ENCODE data around the gene SF3B6. TPM values are rescaled to one million over a fixed set of nuclear protein-coding genes. Genes with fewer than 3 reads are reported as not detected.

The SF3B6 gene
- total and polyA plus RNA-seq, 9 of the 15 experiments (the other 6 are each of a cell fraction or from before 2014, with no cell fraction given): 146 to 591 (median 295) TPM

- TF ChIP-seq ZHX1 (conservative IDR thresholded peaks at IDR 0.05; ENCODE audit: low read length): no peak
- no peak for TF ChIP-seq OTX1 (CRISPR knock-in tag; IDR thresholded peaks at IDR 0.05)
- TF ChIP-seq MBD2 (IDR thresholded peaks at IDR 0.05; ENCODE audit: borderline replicate concordance, low read depth): no peak
These were observed 28.1 kb upstream of the SF3B6 start (continued) for GRCh38 chr2:24104110-24104650.

- Histone ChIP-seq H3K4me1 (replicated peaks in 1 of 2; ENCODE audit: control insufficient read depth in 2 of 2, insufficient read depth in 2 of 2, low read length in 2 of 2) (peaks cover 0 to 4% of the 10 kb centered on the region in 2 experiments; a peak in 2 of 5 replicates), H3K79me2 (ENCODE audit: control insufficient read depth, insufficient read depth, low read length) (no peaks in the 10 kb centered on the region), H4K20me1 (replicated peaks; ENCODE audit: control insufficient read depth, insufficient read depth, low read length) (no peaks in the 10 kb centered on the region), H3K27ac (ENCODE audit: extremely low read depth, low read depth, low read length) (no peak overlapping the region), H2AFZ (ENCODE audit: low read depth, low read length) (no peak overlapping the region), H3K4me2 (ENCODE audit: insufficient read depth, low read length) (no peak overlapping the region), H3K27me3 (ENCODE audit: control insufficient read depth in 2 of 2, insufficient read depth in 2 of 2, low read length in 2 of 2) (peaks cover 0 to 6% of the 10 kb centered on the region in 2 experiments; a peak in 1 of 5 replicates), H3K9ac (ENCODE audit: insufficient read depth in 1 of 2, low read depth in 2 of 2, low read length in 2 of 2) (no peak overlapping the region), H3K4me3 (no peak overlapping the region), H3K9me1 (ENCODE audit: control insufficient read depth, insufficient read depth, low read length) (no peaks in the 10 kb centered on the region), H3K9me3 (replicated peaks; ENCODE audit: control insufficient read depth, insufficient read depth, low read depth, low read length) (no peaks in the 10 kb centered on the region), H3K36me3 (ENCODE audit: control insufficient read depth, insufficient read depth, low read length) (no peaks in the 10 kb centered on the region)
- TF ChIP-seq MEF2D (tag; conservative IDR thresholded peaks at IDR 0.05; ENCODE audit: low read depth) (no peak), TARDBP (IDR thresholded peaks at IDR 0.05) (no peak), SNAPC5 (CRISPR knock-in tag; IDR thresholded peaks at IDR 0.05) (no peak), SMARCE1 (IDR thresholded peaks at IDR 0.05) (no peak), BMI1 (IDR thresholded peaks at IDR 0.05; ENCODE audit: low read length) (no peak)
- CTCF ChIA-PET (ENCODE audit: low intra/inter-chr PET ratio): interaction anchor here (0.6 kb wide), 2 partner anchors 124 to 277 kb away, joined by 3 read pairs; no protein-coding TSS in a partner anchor
- 59% methylated on average over 1 of the region's 1 CpG for WGBS (ENCODE audit: insufficient coverage, low coverage, missing lambda C conversion rate)
- intact Hi-C loops (cut with micrococcal nuclease) (no loop called here), in situ Hi-C loops (cut with MboI) (no loop called here)
- no TSS peak for BruUV-seq (replicated peaks)
- POLR2A ChIA-PET: interaction anchor here (0.7 kb wide), 2 partner anchors 8 to 456 kb away, joined by 3 to 5 read pairs; no protein-coding TSS in a partner anchor
- FAIRE-seq: no peak
- no peak for DNase-seq (ENCODE audit: extremely low read depth in 1 of 4, low spot score in 3 of 4)
- ATAC-seq: no peak
These were observed 26.6 kb upstream of the SF3B6 start for GRCh38 chr2:24102677-24103076.

Measured in K562 (cell line).